Activated naive CD8-positive, alpha-beta T cell treated with anti-CD3 and anti-CD28 coated beads, Interleukin-2, amount 50 U/mL, for 16 hours (primary cell): Measurements from ENCODE around the gene PDP2.

Source experiments
- DNase-seq: peaks from one replicate; pipeline ENCODE4 v3.0.0-alpha.2; 2020; ENCODE audit warnings: low read depth, low spot score

PDP2 gene

GRCh38 chr16:66880288-66881013, at the start of gene PDP2:
Gene PDP2 (plus strand): TSS chr16:66880515. CDS start chr16:66884285, 3,770 bp downstream.
- DNase-seq: peak; percentile 73

- no peak for DNase-seq
Measured at GRCh38 chr16:66832190-66832589, 48.1 kb upstream of the PDP2 start.

GRCh38 chr16:66832661-66833305, 47.5 kb upstream of the PDP2 start:
- DNase-seq: no peak

- no peak for DNase-seq
Measured at GRCh38 chr16:66834746-66835145, 45.6 kb upstream of the PDP2 start.

- DNase-seq: no peak
Measured at GRCh38 chr16:66840883-66841282, 39.4 kb upstream of the PDP2 start.

GRCh38 chr16:66841366-66841765, 38.9 kb upstream of the PDP2 start:
- no peak for DNase-seq

- no peak for DNase-seq
Measured at GRCh38 chr16:66842765-66843164, 37.5 kb upstream of the PDP2 start.

- DNase-seq: no peak
Measured at GRCh38 chr16:66843191-66843590, 37.1 kb upstream of the PDP2 start.

- no peak for DNase-seq
Measured at GRCh38 chr16:66844009-66844341, 36.3 kb upstream of the PDP2 start.

GRCh38 chr16:66844342-66845079, 35.8 kb upstream of the PDP2 start, which contains the start of gene CA7:
Gene CA7 (plus strand): TSS chr16:66844414. CDS start chr16:66844488, 74 bp downstream.
- DNase-seq: no peak

- DNase-seq: no peak
Measured at GRCh38 chr16:66845080-66845410, 35.3 kb upstream of the PDP2 start.

GRCh38 chr16:66845791-66846221, 34.5 kb upstream of the PDP2 start:
- DNase-seq: no peak

- no peak for DNase-seq
Measured at GRCh38 chr16:66846266-66846665, 34.0 kb upstream of the PDP2 start.

- DNase-seq: no peak
Measured at GRCh38 chr16:66846831-66847230, 33.5 kb upstream of the PDP2 start.

- no peak for DNase-seq
Measured at GRCh38 chr16:66847533-66848067, 32.7 kb upstream of the PDP2 start.

GRCh38 chr16:66848172-66848571, 32.1 kb upstream of the PDP2 start:
- no peak for DNase-seq

GRCh38 chr16:66849021-66849420, 31.3 kb upstream of the PDP2 start:
- DNase-seq: no peak

- no peak for DNase-seq
Measured at GRCh38 chr16:66849549-66849948, 30.8 kb upstream of the PDP2 start.

- DNase-seq: no peak
Measured at GRCh38 chr16:66850115-66850815, 30.1 kb upstream of the PDP2 start.

- no peak for DNase-seq
Measured at GRCh38 chr16:66851166-66851964, 28.9 kb upstream of the PDP2 start.
